GM12874 (cell line): ENCODE results near the gene KPTN.

Experiments
- CTCF ChIP-seq: IDR thresholded peaks from 2 replicates; pipeline ENCODE4 v1.5.1; 2011; ENCODE audit warnings: low read depth, mild to moderate bottlenecking, control low read depth, low read length, moderate library complexity; ENCODE audit not compliant: insufficient read depth

Gene KPTN

GRCh38 chr19:47469363-47469700, 14.7 kb downstream of the KPTN start:
- no peak for TF ChIP-seq CTCF

GRCh38 chr19:47467914-47468313, 16.1 kb downstream of the KPTN start:
- no peak for TF ChIP-seq CTCF

GRCh38 chr19:47465957-47466356, 18.1 kb downstream of the KPTN start:
- TF ChIP-seq CTCF, result no peak

GRCh38 chr19:47464675-47465419, 19.2 kb downstream of the KPTN start:
- no peak for TF ChIP-seq CTCF

- no peak for TF ChIP-seq CTCF
Observed at GRCh38 chr19:47461876-47462275, 22.1 kb downstream of the KPTN start.

- TF ChIP-seq CTCF, result no peak
Observed at GRCh38 chr19:47459477-47459876, 24.5 kb downstream of the KPTN start.

- no peak for TF ChIP-seq CTCF
Observed at GRCh38 chr19:47458672-47459071, 25.3 kb downstream of the KPTN start.
